Measurements from ENCODE around the gene NIT2.
A peak's percentile ranks its signal among the peaks of the same experiment; 100 is the strongest.

The NIT2 gene

DNA sequence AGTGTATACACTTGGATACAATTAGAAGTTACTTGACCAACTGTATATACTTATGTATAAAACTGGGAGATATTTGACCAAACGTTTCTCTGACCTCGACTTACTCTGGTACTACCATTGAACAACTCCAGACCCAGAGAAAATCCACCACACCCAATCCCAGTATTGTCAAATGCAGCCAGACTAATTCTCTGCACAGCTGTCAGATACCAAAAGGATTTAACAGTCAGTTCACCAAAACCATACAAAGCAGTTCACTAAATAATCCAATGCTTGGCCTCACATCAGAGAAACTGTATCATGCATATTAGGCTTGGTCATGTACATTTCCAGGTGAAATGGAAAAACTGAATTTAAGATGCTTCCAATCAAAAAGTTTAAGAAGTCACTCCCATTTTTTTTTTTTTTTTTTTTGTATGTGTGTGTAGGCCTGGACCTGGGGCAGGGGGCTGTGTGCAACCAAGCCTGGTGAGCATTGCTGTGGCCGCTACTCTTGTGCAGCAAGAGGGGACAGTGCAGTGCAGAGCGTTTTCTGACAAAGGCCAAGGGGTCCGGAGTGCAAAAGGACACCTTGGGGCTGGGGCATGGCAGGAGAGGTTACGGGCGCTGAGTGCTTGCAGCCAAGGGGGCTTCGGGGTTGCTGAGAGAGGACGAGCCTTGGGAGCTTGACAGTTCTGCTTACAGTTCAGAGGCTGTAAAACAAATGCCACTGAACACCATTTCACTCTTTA is 64.9 kb downstream of the NIT2 start:
- no peak for DNase-seq

DNA sequence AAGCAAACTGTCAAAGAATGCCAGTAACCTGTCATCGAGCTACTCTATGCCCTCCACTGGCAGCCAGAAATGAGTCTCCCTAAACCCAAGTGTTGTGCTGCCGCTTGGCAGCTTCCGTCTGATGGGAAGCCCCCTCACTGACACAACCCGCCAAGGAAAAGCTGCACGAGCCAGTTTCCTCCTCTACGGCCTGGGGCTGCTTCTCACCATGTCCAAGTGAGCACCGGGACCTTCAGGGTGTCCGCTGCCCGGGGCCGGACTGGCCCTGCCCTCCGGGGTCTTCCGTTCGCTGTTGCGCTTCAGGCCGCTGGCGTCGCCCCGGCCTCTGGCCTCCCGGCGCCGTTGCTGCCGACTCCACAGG is 65.8 kb downstream of the NIT2 start:
- DNase-seq, result no peak

DNA sequence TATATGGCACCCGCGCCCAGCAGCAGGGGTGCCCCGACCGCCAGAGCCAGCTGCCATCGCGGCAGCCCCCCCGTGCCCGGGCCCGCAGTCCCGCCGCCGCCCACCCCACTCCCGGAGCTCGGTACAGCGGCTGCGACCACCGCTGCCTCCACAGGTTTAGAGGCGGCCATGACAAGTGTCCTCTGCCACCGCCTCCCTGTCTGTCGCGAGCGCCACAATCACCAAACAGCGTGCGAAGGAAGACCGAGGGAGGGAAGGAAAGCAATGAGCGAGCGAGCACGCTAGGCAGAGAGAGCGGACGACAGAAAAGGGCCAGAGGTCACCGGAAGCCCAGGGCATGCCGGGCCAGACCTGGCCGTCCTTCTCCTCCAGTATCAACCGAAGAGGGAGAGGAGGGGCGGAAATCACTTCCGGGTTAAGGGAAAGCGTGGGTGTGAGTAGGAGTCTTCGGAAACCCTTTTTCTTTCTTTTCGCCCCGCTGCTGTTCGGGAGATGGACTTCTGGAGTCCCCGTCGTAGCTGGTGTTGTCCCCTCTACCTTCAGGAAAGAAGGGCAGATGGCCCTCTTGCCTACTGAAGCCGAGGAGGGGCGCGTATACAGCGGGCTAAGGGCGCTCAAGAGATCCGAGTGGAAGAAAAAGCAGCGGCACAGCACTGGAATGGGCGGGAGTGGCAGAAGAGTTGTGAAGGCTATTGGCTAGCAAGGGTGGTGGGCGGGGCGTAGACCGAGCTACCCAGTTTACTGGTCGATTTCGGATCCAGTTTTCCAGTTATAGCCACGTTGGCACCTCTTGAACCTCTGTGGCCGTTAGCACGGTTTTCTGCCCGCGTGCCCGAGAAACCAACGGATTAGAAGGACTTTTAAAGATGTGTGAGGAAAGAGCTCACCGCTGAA is 66.5 kb downstream of the NIT2 start, which contains the start of the genes LNP1 and TOMM70:
LNP1 (plus strand) TSS at position 760 of the 894 bp plus-strand sequence. CDS start 28,191 bp downstream, outside the sequence.
TOMM70 (minus strand) TSS at position 310 of the 894 bp plus-strand sequence; CDS start at position 170, 140 bp downstream.
- peak; percentile 98 for DNase-seq

DNA sequence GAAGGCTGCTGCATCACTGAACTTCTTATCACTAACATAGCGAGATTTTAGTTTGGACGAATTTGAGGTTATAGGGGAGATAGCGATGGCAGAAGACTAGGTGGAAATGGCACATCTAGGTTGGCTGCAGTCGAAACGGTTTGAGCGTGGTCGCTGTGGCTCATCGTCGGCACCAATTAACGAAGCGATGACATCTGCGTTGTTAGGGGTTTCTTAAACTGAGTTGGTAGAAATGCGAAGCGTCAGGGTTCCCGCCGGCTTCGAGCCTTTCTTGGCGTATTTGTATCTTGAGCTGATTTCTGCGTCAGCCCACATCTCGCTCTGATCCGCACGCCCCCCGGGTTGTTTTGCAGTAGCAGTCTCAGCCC is 67.1 kb downstream of the NIT2 start:
- peak; percentile 72 for DNase-seq

- peak; percentile 61 for DNase-seq
Measured at GRCh38 chr3:100402256-100402655, 67.7 kb downstream of the NIT2 start.

- no peak for DNase-seq
Measured at GRCh38 chr3:100402891-100403290, 68.3 kb downstream of the NIT2 start.

- DNase-seq, result no peak
Measured at GRCh38 chr3:100403362-100404249, 69.0 kb downstream of the NIT2 start.

- DNase-seq, result no peak
Measured at GRCh38 chr3:100404250-100404548, 69.6 kb downstream of the NIT2 start.

GRCh38 chr3:100407164-100407563 is 72.6 kb downstream of the NIT2 start:
- DNase-seq, result no peak

DNA sequence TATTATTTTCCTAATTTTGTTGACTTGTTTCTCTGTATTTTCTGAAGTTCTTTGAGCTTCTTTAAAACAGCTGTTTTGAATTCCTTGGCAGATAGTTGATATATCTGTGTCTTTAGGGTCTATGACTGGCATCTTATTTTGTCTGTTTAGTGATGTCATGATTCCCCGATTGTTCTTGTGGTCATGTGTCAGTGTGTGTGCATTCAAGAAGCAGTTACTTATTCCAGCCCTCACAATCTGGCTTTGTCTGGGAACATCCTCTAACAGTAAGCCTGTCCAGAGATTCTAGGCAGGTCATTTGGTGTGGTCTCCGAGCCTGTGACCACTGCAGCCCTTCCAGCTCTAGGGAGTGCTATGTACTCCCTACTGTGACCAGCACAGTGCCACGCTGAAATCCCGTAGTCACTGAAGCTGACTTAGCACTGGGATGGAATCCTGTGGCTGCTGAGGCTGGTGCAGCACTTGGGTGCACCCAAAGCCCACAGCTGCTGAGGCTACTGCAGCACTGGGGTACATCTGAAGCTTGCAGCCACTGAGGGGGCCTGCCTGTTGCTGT is 73.5 kb downstream of the NIT2 start:
- DNase-seq, result no peak

All from NCI-H526 treated with DMSO at 0.1 percent for 48 hours (cell line).